Endodermal cell (in vitro differentiated cells): ENCODE data around the gene ZNF691. TPM values are rescaled to one million over a fixed set of nuclear protein-coding genes. Genes with fewer than 3 reads are reported as not detected.
A peak's percentile ranks its signal among the peaks of the same experiment; 100 is the strongest.

Source experiments
- DNase-seq: peaks from one replicate; pipeline ENCODE4 v3.0.0-alpha.2; 2017
- H3K27ac ChIP-seq: 2 replicates; pipeline ENCODE4 v1.5.1; 2013; ENCODE audit warnings: mild to moderate bottlenecking, low read depth, low read length, moderate library complexity
- H3K27me3 ChIP-seq: 2 replicates; pipeline ENCODE4 v1.6.1; 2013; ENCODE audit warnings: mild to moderate bottlenecking, low read length, moderate library complexity; ENCODE audit not compliant: insufficient read depth, control insufficient read depth, poor library complexity, severe bottlenecking
- H3K36me3 ChIP-seq: 2 replicates; pipeline ENCODE4 v1.7.0; 2013; ENCODE audit warnings: mild to moderate bottlenecking, low read length, moderate library complexity; ENCODE audit not compliant: control insufficient read depth, insufficient read depth
- H3K4me1 ChIP-seq: one replicate; pipeline ENCODE4 v1.7.0; 2013; ENCODE audit warnings: low read length; ENCODE audit not compliant: control insufficient read depth, insufficient read depth
- H3K4me3 ChIP-seq: 2 replicates; pipeline ENCODE4 v1.5.1; 2013; ENCODE audit warnings: mild to moderate bottlenecking, low read length, moderate library complexity
- H3K9ac ChIP-seq: 2 replicates; pipeline ENCODE4 v1.6.1; 2013; ENCODE audit warnings: mild to moderate bottlenecking, low read length, moderate library complexity; ENCODE audit not compliant: poor library complexity, severe bottlenecking; ENCODE audit errors: extremely low read depth
- H3K9me3 ChIP-seq: 2 replicates; pipeline ENCODE4 v1.6.1; 2013; ENCODE audit warnings: mild to moderate bottlenecking, low read length, moderate library complexity; ENCODE audit not compliant: control insufficient read depth
- H3K27ac Mint-ChIP-seq: 2 replicates; pipeline ENCODE4 v1.8.0; 2020; ENCODE audit warnings: mixed read lengths
- H3K27me3 Mint-ChIP-seq: 2 replicates; pipeline ENCODE4 v1.8.0; 2021; ENCODE audit warnings: mild to moderate bottlenecking, mixed read lengths; ENCODE audit not compliant: insufficient read depth
- H3K36me3 Mint-ChIP-seq: 2 replicates; pipeline ENCODE4 v1.8.0; 2020; ENCODE audit warnings: low read depth, mixed read lengths
- H3K4me1 Mint-ChIP-seq: 2 replicates; pipeline ENCODE4 v1.8.0; 2020; ENCODE audit warnings: mixed read lengths
- H3K4me3 Mint-ChIP-seq: 2 replicates; pipeline ENCODE4 v1.8.0; 2020; ENCODE audit warnings: mild to moderate bottlenecking, moderate library complexity, mixed read lengths
- H3K9me3 Mint-ChIP-seq: 2 replicates; pipeline ENCODE4 v1.8.0; 2020; ENCODE audit warnings: mild to moderate bottlenecking, mixed read lengths
- WGBS, 2 experiments: methylation state at CpG; one replicate each; pipeline versions ENCODE4 v1.1.5 to v1.1.7; 2013; ENCODE audit warnings: missing lambda C conversion rate in 2 of 2, mixed read lengths in 1 of 2; ENCODE audit not compliant: insufficient coverage in 1 of 2, insufficient read length in 1 of 2; 5-methylcytosine and 5-hydroxymethylcytosine counted together
- total RNA-seq, 2 donors: library from RNA; stranded (reverse); fragmentation: NEBNext Ultra II Directional in 1 of 2; extraction: Animal tissue kit (Norgen Biotek cat#: 25700) in 1 of 2; gene quantifications; 2 replicates in 1 of 2; 3 replicates in 1 of 2; pipeline ENCODE4 v1.2.1, GENCODE V29; 2021
- TF ChIP-seq, protein P1 (sequence below): fragments of 200-600 bp; sonication (generic); conservative IDR thresholded peaks from 2 replicates; pipeline ENCODE4 v1.5.0; 2021; ENCODE audit warnings: antibody characterized with exemption, mild to moderate bottlenecking

The ZNF691 gene
- total RNA-seq, 2 donors from 2014 or later: 15.5 to 16.6 TPM

DNA sequence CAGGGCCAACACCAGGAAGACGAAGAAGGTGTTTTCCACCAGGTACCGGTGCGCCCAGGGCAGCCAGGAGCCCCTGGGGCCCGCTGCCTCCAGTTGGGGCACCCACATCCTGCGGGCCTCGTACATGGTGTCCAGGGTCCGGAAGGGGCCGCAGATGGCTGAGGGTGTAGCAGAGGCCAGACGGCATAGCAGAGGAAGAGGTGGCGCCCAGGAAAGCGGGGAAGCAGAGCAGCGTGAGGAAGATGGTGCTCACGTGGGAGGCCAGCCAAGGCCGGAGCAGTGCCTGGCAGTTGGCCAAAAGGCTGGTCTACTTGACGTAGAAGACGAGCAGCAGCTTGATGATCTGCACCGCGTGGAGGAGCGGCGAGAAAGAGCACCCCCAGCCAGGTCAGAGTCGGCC lies 40.4 kb downstream of the ZNF691 start:
- no peak overlapping the region for H3K27ac ChIP-seq
- H3K27ac Mint-ChIP-seq: no peak overlapping the region
- no peaks in the 10 kb centered on the region for H3K27me3 ChIP-seq
- TF ChIP-seq, protein P1, sequence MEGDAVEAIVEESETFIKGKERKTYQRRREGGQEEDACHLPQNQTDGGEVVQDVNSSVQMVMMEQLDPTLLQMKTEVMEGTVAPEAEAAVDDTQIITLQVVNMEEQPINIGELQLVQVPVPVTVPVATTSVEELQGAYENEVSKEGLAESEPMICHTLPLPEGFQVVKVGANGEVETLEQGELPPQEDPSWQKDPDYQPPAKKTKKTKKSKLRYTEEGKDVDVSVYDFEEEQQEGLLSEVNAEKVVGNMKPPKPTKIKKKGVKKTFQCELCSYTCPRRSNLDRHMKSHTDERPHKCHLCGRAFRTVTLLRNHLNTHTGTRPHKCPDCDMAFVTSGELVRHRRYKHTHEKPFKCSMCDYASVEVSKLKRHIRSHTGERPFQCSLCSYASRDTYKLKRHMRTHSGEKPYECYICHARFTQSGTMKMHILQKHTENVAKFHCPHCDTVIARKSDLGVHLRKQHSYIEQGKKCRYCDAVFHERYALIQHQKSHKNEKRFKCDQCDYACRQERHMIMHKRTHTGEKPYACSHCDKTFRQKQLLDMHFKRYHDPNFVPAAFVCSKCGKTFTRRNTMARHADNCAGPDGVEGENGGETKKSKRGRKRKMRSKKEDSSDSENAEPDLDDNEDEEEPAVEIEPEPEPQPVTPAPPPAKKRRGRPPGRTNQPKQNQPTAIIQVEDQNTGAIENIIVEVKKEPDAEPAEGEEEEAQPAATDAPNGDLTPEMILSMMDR: no peak
- H3K4me3 Mint-ChIP-seq: no peak overlapping the region
- H3K4me1 Mint-ChIP-seq: no peaks in the 10 kb centered on the region
- H3K4me1 ChIP-seq: no peaks in the 10 kb centered on the region
- H3K27me3 Mint-ChIP-seq: no peaks in the 10 kb centered on the region
- H3K36me3 ChIP-seq: no peaks in the 10 kb centered on the region
- 96% methylated on average over 14 to 21 of the region's 21 CpGs for WGBS, 2 experiments
- DNase-seq: no peak
- no peaks in the 10 kb centered on the region for H3K9me3 ChIP-seq
- no peaks in the 10 kb centered on the region for H3K36me3 Mint-ChIP-seq
- no peaks in the 10 kb centered on the region for H3K9me3 Mint-ChIP-seq
- no peak overlapping the region for H3K4me3 ChIP-seq
- H3K9ac ChIP-seq: no peak overlapping the region

DNA sequence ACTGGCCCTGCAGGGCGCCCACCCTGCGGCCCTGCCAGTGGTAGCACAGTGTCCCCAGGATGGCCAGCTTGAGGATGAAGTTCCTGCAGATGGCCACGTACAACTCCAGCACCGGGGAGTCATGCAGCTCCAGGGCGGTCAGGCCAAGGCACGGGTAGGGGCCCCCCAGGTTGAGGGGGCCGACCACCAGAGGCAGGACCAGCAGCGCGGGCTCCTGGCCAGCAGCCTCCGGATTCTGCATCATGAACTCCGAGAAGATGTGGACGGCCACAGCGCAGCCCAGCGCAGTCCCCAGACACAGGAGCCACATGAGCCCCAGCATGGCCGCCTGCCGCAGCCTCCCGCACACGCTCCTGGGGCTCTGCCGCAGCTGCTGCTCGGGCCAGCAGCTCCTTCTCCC lies 41.0 kb downstream of the ZNF691 start:
- no peak for DNase-seq
- Histone ChIP-seq H3K27me3 (no peaks in the 10 kb centered on the region), H3K9me3 (no peaks in the 10 kb centered on the region), H3K27ac (no peak overlapping the region), H3K36me3 (no peaks in the 10 kb centered on the region), H3K9ac (no peak overlapping the region), H3K4me3 (no peak overlapping the region), H3K4me1 (no peaks in the 10 kb centered on the region)
- Mint-ChIP-seq H3K9me3 (no peaks in the 10 kb centered on the region), H3K4me3 (no peak overlapping the region), H3K27me3 (no peaks in the 10 kb centered on the region), H3K4me1 (no peaks in the 10 kb centered on the region), H3K27ac (no peak overlapping the region), H3K36me3 (no peaks in the 10 kb centered on the region)
- TF ChIP-seq, protein P1: no peak
- 89 to 98% methylated on average over 12 to 20 of the region's 20 CpGs for WGBS, 2 experiments

DNA sequence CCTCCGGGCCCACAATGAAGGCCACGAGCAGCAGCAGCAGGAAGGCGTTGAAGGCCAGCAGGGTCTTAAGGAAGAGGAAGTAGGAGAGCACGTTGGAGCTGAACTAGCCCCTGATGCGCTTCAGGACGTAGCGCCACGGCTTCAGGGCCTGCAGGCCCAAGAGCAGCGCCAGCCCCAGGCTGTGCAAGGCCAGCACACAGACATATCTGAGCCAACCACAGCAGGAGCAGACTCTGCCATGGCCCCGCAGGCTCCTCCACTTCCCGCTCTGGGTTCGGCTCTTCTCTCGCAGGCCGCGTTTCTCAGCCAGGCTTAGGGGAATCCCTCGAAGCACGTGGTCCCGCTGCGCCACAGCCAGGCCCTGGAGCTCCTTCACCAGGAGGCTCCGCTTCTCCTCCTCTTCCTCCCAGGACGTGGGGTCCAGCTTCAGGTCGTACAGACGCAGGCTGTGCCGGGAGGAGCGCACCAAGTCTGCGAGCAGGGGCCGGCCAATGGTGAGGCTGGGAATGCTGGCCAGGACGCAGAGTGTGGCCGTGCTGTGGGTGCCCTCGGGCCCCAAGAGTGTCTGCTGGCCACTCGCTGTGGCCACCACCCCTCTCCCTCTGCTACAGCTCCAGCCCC lies 41.7 kb downstream of the ZNF691 start:
- no peak overlapping the region for H3K4me3 ChIP-seq
- TF ChIP-seq, protein P1: no peak
- Mint-ChIP-seq H3K4me3 (no peak overlapping the region), H3K9me3 (no peaks in the 10 kb centered on the region), H3K27me3 (no peaks in the 10 kb centered on the region), H3K36me3 (no peaks in the 10 kb centered on the region), H3K27ac (no peak overlapping the region), H3K4me1 (no peaks in the 10 kb centered on the region)
- no peak overlapping the region for H3K27ac ChIP-seq
- 93 to 95% methylated on average over 10 to 31 of the region's 31 CpGs for WGBS, 2 experiments
- no peaks in the 10 kb centered on the region for H3K4me1 ChIP-seq
- no peak overlapping the region for H3K9ac ChIP-seq
- H3K27me3 ChIP-seq: no peaks in the 10 kb centered on the region
- H3K36me3 ChIP-seq: no peaks in the 10 kb centered on the region
- peak; percentile 45 for DNase-seq
- H3K9me3 ChIP-seq: no peaks in the 10 kb centered on the region
